DND-41 (cell line): ENCODE data around the gene FBRSL1.

Experiments used
- CTCF ChIP-seq: IDR thresholded peaks from 2 replicates; pipeline ENCODE4 v1.5.1; 2012; ENCODE audit warnings: borderline replicate concordance, low read length, moderate library complexity, mild to moderate bottlenecking; ENCODE audit not compliant: poor library complexity, severe bottlenecking; ENCODE audit errors: extremely low read depth
- EZH2 ChIP-seq: IDR thresholded peaks from 3 replicates; pipeline ENCODE4 v1.6.1; 2012; ENCODE audit warnings: borderline replicate concordance, low read depth, mild to moderate bottlenecking, moderate library complexity, low read length, inconsistent platforms; ENCODE audit not compliant: severe bottlenecking

GRCh38 chr12:132525833-132526455 lies 36.0 kb downstream of the FBRSL1 start:
- TF ChIP-seq CTCF (no peak), EZH2 (no peak)
